ENCODE data around the gene SLC38A7.
"Not testable (repeated sequence)": the region's sequence is repeated elsewhere in the genome, so short reads cannot be mapped to it uniquely, and the experiment has no call there.

The SLC38A7 gene

GRCh38 chr16:58678269-58678668 is 6.3 kb downstream of the SLC38A7 start:
- DNase-seq, result no peak

GRCh38 chr16:58670946-58671583 is 13.5 kb downstream of the SLC38A7 start:
- DNase-seq, result no peak

GRCh38 chr16:58670177-58670576 is 14.4 kb downstream of the SLC38A7 start:
- no peak for DNase-seq

- no peak for DNase-seq
These were observed 19.4 kb downstream of the SLC38A7 start for GRCh38 chr16:58665200-58665599.

- DNase-seq, result peak; percentile 87
These were observed 23.3 kb downstream of the SLC38A7 start for GRCh38 chr16:58661199-58661830.

GRCh38 chr16:58659911-58660310 is 24.7 kb downstream of the SLC38A7 start:
- DNase-seq, result not testable (repeated sequence)

GRCh38 chr16:58658796-58659211 is 25.8 kb downstream of the SLC38A7 start:
- DNase-seq, result peak; percentile 51

- no peak for DNase-seq
These were observed 27.7 kb downstream of the SLC38A7 start for GRCh38 chr16:58656899-58657298.

GRCh38 chr16:58655215-58655596 is 29.4 kb downstream of the SLC38A7 start:
- no peak for DNase-seq

- DNase-seq, result no peak
These were observed 29.9 kb downstream of the SLC38A7 start for GRCh38 chr16:58654560-58655214.

GRCh38 chr16:58652741-58653140 is 31.8 kb downstream of the SLC38A7 start:
- peak; percentile 39 for DNase-seq

- peak; percentile 80 for DNase-seq
These were observed 32.6 kb downstream of the SLC38A7 start for GRCh38 chr16:58651965-58652348.

GRCh38 chr16:58649707-58650106 is 34.9 kb downstream of the SLC38A7 start:
- DNase-seq, result no peak

GRCh38 chr16:58647107-58647506 is 37.5 kb downstream of the SLC38A7 start:
- DNase-seq, result no peak

- no peak for DNase-seq
These were observed 39.6 kb downstream of the SLC38A7 start for GRCh38 chr16:58644765-58645487.

- no peak for DNase-seq
These were observed 40.5 kb downstream of the SLC38A7 start for GRCh38 chr16:58644108-58644507.

GRCh38 chr16:58640949-58641348 is 43.6 kb downstream of the SLC38A7 start:
- DNase-seq, result no peak

GRCh38 chr16:58639836-58640235 is 44.7 kb downstream of the SLC38A7 start:
- DNase-seq, result no peak

- no peak for DNase-seq
These were observed 45.3 kb downstream of the SLC38A7 start for GRCh38 chr16:58639230-58639629.

GRCh38 chr16:58638148-58639036 is 46.2 kb downstream of the SLC38A7 start:
- peak; percentile 90 for DNase-seq

- DNase-seq, result not testable (repeated sequence)
These were observed 47.5 kb downstream of the SLC38A7 start for GRCh38 chr16:58637021-58637420.

GRCh38 chr16:58636466-58636865 is 48.1 kb downstream of the SLC38A7 start:
- no peak for DNase-seq

GRCh38 chr16:58635502-58635901 is 49.1 kb downstream of the SLC38A7 start:
- DNase-seq, result no peak

Data from HCEC 1CT (cell line).